ENCODE measurements around the gene TRMT1. TPM values are rescaled to one million over a fixed set of nuclear protein-coding genes. Genes with fewer than 3 reads are reported as not detected.
A peak's percentile ranks its signal among the peaks of the same experiment; 100 is the strongest.

The TRMT1 gene
- total and polyA plus RNA-seq, 2 of the 8 experiments (the other 6 are each of a cell fraction or from before 2014, with no cell fraction given), result 77.4 to 99.3 TPM

GRCh38 chr19:13153569-13154240 is 37.2 kb upstream of the TRMT1 start (continued):
- TF ChIP-seq USF2 (IDR thresholded peaks at IDR 0.05; ENCODE audit: low read length), result 0 out of 2 replicates have a peak, but pooled peaks have one; percentile 18
- TF ChIP-seq FOSL1 (IDR thresholded peaks at IDR 0.05; ENCODE audit: insufficient read depth, low read depth, low read length), result no peak
- no peak for TF ChIP-seq HDAC2 (IDR thresholded peaks at IDR 0.05; ENCODE audit: borderline replicate concordance in 1 of 2, low read depth in 2 of 2, low read length in 2 of 2)
- no peak for TF ChIP-seq EZH2 (IDR thresholded peaks at IDR 0.05; ENCODE audit: low read depth, low read length, severe bottlenecking)
- no peak for TF ChIP-seq KDM1A (IDR thresholded peaks at IDR 0.05; ENCODE audit: borderline replicate concordance, low read length)
- peak in 2 of 3 experiments; percentile 5 to 10; a peak in 2 of 4 replicates for TF ChIP-seq CTCF (IDR thresholded peaks at IDR 0.05; ENCODE audit: control extremely low read depth in 1 of 3, insufficient read depth in 1 of 3, low read depth in 1 of 3, low read length in 3 of 3)
- no peak for TF ChIP-seq MAFK (IDR thresholded peaks at IDR 0.05; ENCODE audit: low read depth, low read length)
- no peak for TF ChIP-seq SP4 (IDR thresholded peaks at IDR 0.05; ENCODE audit: low read length)
- no peak for TF ChIP-seq POU5F1 (IDR thresholded peaks at IDR 0.05; ENCODE audit: low read depth, low read length)
- no peak for TF ChIP-seq YY1 (IDR thresholded peaks at IDR 0.05; ENCODE audit: low read depth, low read length)
- peak; percentile 5 for TF ChIP-seq PHF8 (conservative IDR thresholded peaks at IDR 0.05; ENCODE audit: low read depth, low read length)
- TF ChIP-seq POLR2A (IDR thresholded peaks at IDR 0.05; ENCODE audit: control extremely low read depth in 1 of 2, low read depth in 2 of 2, low read length in 2 of 2), result peak in 1 of 2 experiments; percentile 73; a peak in 1 of 3 replicates
- no peak for TF ChIP-seq SIRT6 (IDR thresholded peaks at IDR 0.05; ENCODE audit: low read length)
- peak; percentile 75; the same call in 1 of the 2 replicates for TF ChIP-seq POLR2AphosphoS5 (IDR thresholded peaks at IDR 0.05; ENCODE audit: low read depth, low read length)

Data from H1 (cell line).